ENCODE data around the gene ARL15. TPM values are rescaled to one million over a fixed set of nuclear protein-coding genes. Genes with fewer than 3 reads are reported as not detected.

ARL15 gene
- total RNA-seq, 1 donor from 2014 or later: 30.8 TPM

GRCh38 chr5:54344653-54345052 lies 34.3 kb upstream of the ARL15 start:
- no peak for TF ChIP-seq CTCF (IDR thresholded peaks at IDR 0.05)
- no peaks in the 10 kb centered on the region for H3K9me3 ChIP-seq
- no peaks in the 10 kb centered on the region for H3K27me3 ChIP-seq (ENCODE audit: low read depth)
- intact Hi-C loops (cut with DNase I): no loop called here
- no peak overlapping the region for H3K4me3 ChIP-seq
- no peaks in the 10 kb centered on the region for H3K36me3 ChIP-seq
- no peaks in the 10 kb centered on the region for H3K4me1 ChIP-seq
- no peak for DNase-seq
- no peak overlapping the region for H3K27ac ChIP-seq
- no peak for ATAC-seq

GRCh38 chr5:54341971-54342370 lies 31.6 kb upstream of the ARL15 start:
- intact Hi-C loops (cut with DNase I): no loop called here
- H3K4me3 ChIP-seq: no peak overlapping the region
- no peaks in the 10 kb centered on the region for H3K4me1 ChIP-seq
- DNase-seq (no peak), ATAC-seq (no peak)
- no peaks in the 10 kb centered on the region for H3K36me3 ChIP-seq
- no peak for TF ChIP-seq CTCF (IDR thresholded peaks at IDR 0.05)
- H3K9me3 ChIP-seq: no peaks in the 10 kb centered on the region
- no peak overlapping the region for H3K27ac ChIP-seq
- H3K27me3 ChIP-seq (ENCODE audit: low read depth): no peaks in the 10 kb centered on the region

- no peak for TF ChIP-seq CTCF (IDR thresholded peaks at IDR 0.05)
- no peak for ATAC-seq
- H3K9me3 ChIP-seq: no peaks in the 10 kb centered on the region
- intact Hi-C loops (cut with DNase I): no loop called here
- H3K27me3 ChIP-seq (ENCODE audit: low read depth): no peaks in the 10 kb centered on the region
- H3K27ac ChIP-seq: no peak overlapping the region
- H3K4me1 ChIP-seq: no peaks in the 10 kb centered on the region
- H3K36me3 ChIP-seq: no peaks in the 10 kb centered on the region
- no peak for DNase-seq
- H3K4me3 ChIP-seq: no peak overlapping the region
These were observed 27.1 kb upstream of the ARL15 start for GRCh38 chr5:54337523-54337922.

GRCh38 chr5:54332720-54333119 lies 22.3 kb upstream of the ARL15 start:
- no peak for TF ChIP-seq CTCF (IDR thresholded peaks at IDR 0.05)
- no peak overlapping the region for H3K4me3 ChIP-seq
- DNase-seq (no peak), ATAC-seq (no peak)
- no peaks in the 10 kb centered on the region for H3K27me3 ChIP-seq (ENCODE audit: low read depth)
- no peaks in the 10 kb centered on the region for H3K9me3 ChIP-seq
- intact Hi-C loops (cut with DNase I): no loop called here
- H3K27ac ChIP-seq: no peak overlapping the region
- H3K4me1 ChIP-seq: no peaks in the 10 kb centered on the region
- H3K36me3 ChIP-seq: no peaks in the 10 kb centered on the region

GRCh38 chr5:54329731-54330709 lies 19.6 kb upstream of the ARL15 start:
- DNase-seq (no peak), ATAC-seq (no peak)
- Histone ChIP-seq H3K9me3 (no peaks in the 10 kb centered on the region), H3K27ac (no peak overlapping the region), H3K27me3 (ENCODE audit: low read depth) (no peaks in the 10 kb centered on the region), H3K4me1 (no peaks in the 10 kb centered on the region), H3K4me3 (no peak overlapping the region), H3K36me3 (no peaks in the 10 kb centered on the region)
- no peak for TF ChIP-seq CTCF (IDR thresholded peaks at IDR 0.05)
- intact Hi-C loops (cut with DNase I): no loop called here
